ACC112 (cell line): ENCODE measurements around the gene NFASC.

Source experiments
- H2AFZ ChIP-seq: fragments of 200-600 bp; sonication (generic); one replicate; pipeline ENCODE4 v1.6.0; 2017; ENCODE audit warnings: antibody characterized with exemption, low read length; ENCODE audit not compliant: unreplicated experiment
- H3K27ac ChIP-seq: fragments of 200-600 bp; sonication (generic); 2 replicates; pipeline ENCODE4 v1.5.1; 2014; ENCODE audit warnings: low read depth, mild to moderate bottlenecking, antibody characterized with exemption, low read length, moderate library complexity
- H3K27me3 ChIP-seq: fragments of 200-600 bp; sonication (generic); 2 replicates; pipeline ENCODE4 v1.6.1; 2014; ENCODE audit warnings: mild to moderate bottlenecking, antibody characterized with exemption, low read length, moderate library complexity, mixed read lengths; ENCODE audit not compliant: insufficient read depth
- H3K36me3 ChIP-seq: fragments of 200-600 bp; sonication (generic); 2 replicates; pipeline ENCODE4 v1.6.1; 2016; ENCODE audit warnings: mild to moderate bottlenecking, antibody characterized with exemption, low read length, moderate library complexity, mixed read lengths; ENCODE audit not compliant: insufficient read depth
- H3K4me1 ChIP-seq: fragments of 200-600 bp; sonication (generic); one replicate; pipeline ENCODE4 v1.6.1; 2016; ENCODE audit warnings: low read length, mixed read lengths; ENCODE audit not compliant: insufficient read depth, unreplicated experiment, control insufficient read depth
- H3K4me3 ChIP-seq: fragments of 200-600 bp; sonication (generic); 2 replicates; pipeline ENCODE4 v1.5.1; 2014; ENCODE audit warnings: mild to moderate bottlenecking, low read depth, low read length
- H3K79me2 ChIP-seq: fragments of 200-600 bp; sonication (generic); one replicate; pipeline ENCODE4 v1.6.0; 2016; ENCODE audit warnings: low read length; ENCODE audit not compliant: control insufficient read depth, unreplicated experiment, insufficient read depth

The NFASC gene

DNA sequence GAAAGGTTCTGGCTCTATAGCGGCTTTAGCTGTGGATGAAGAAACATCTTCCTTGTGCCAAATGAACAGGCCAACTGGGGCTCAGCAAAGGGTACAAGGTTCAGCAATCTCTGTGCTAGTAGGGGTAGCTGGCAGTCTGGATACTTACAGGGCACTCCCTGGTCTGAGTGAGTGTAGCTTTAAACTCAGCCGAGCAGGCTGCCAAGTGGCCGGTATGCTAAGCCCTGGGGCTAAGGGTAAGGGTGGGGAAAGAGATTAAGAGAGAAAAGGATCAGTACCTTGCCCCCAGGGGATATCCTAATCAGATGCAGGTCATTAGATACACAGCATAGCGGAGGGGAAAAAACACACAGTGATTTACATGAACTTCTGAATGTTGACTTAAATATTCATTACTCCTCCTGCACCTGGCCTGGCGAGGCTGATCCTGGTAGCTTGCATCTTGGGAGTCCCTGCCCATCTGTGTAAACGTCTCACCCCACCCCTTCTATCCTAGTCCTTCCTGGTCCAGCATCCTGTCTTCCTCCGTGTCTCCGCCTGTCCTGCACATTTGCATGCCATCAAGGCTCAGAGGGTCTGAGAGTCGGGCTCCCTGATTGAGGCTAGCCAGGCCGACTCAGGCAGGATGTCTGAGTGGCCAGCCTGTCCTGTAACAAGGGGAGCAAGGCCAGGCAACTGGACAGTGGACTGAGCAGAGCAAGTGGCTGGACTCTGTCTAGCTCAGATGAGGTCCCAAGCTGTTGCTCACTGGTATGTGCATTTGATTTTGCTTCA, 132.9 kb downstream of the NFASC start:
- no peaks in the 10 kb centered on the region for H3K79me2 ChIP-seq
- no peak overlapping the region for H3K27ac ChIP-seq
- H3K36me3 ChIP-seq = no peaks in the 10 kb centered on the region
- H3K4me3 ChIP-seq = no peak overlapping the region
- H2AFZ ChIP-seq = no peak overlapping the region
- H3K4me1 ChIP-seq = no peaks in the 10 kb centered on the region
- no peaks in the 10 kb centered on the region for H3K27me3 ChIP-seq

- no peaks in the 10 kb centered on the region for H3K4me1 ChIP-seq
- H3K4me3 ChIP-seq = no peak overlapping the region
- no peaks in the 10 kb centered on the region for H3K79me2 ChIP-seq
- H3K27ac ChIP-seq = no peak overlapping the region
- H2AFZ ChIP-seq = no peak overlapping the region
- no peaks in the 10 kb centered on the region for H3K36me3 ChIP-seq
- H3K27me3 ChIP-seq = no peaks in the 10 kb centered on the region
These were observed 133.7 kb downstream of the NFASC start for GRCh38 chr1:205004351-205004750.

DNA sequence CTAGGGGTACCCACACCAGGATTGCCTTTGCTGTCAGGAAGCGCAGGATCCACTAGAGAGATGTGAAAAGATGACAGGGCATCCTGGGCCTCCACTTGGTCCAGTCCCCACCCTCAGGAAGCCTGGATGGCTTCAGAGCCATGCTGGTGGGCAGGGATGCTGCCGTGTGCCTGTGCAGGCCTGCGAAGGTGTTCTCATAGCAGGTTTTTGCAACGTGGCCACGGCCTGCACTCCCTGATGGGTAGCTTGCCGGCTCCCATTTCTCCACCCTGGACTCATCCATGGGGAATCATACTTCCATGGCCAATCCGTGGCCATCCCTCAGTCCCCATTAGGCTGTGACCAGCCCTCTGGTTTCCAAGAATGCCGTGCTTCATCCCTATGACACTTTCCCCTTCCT, 138.2 kb downstream of the NFASC start:
- H2AFZ ChIP-seq = no peak overlapping the region
- no peaks in the 10 kb centered on the region for H3K36me3 ChIP-seq
- no peak overlapping the region for H3K27ac ChIP-seq
- H3K79me2 ChIP-seq = no peaks in the 10 kb centered on the region
- no peak overlapping the region for H3K4me3 ChIP-seq
- no peaks in the 10 kb centered on the region for H3K27me3 ChIP-seq
- H3K4me1 ChIP-seq = no peaks in the 10 kb centered on the region

GRCh38 chr1:205009670-205010069, 139.0 kb downstream of the NFASC start:
- no peaks in the 10 kb centered on the region for H3K79me2 ChIP-seq
- H3K36me3 ChIP-seq = no peaks in the 10 kb centered on the region
- no peaks in the 10 kb centered on the region for H3K27me3 ChIP-seq
- no peaks in the 10 kb centered on the region for H3K4me1 ChIP-seq
- H3K4me3 ChIP-seq = no peak overlapping the region
- no peak overlapping the region for H3K27ac ChIP-seq
- no peak overlapping the region for H2AFZ ChIP-seq

DNA sequence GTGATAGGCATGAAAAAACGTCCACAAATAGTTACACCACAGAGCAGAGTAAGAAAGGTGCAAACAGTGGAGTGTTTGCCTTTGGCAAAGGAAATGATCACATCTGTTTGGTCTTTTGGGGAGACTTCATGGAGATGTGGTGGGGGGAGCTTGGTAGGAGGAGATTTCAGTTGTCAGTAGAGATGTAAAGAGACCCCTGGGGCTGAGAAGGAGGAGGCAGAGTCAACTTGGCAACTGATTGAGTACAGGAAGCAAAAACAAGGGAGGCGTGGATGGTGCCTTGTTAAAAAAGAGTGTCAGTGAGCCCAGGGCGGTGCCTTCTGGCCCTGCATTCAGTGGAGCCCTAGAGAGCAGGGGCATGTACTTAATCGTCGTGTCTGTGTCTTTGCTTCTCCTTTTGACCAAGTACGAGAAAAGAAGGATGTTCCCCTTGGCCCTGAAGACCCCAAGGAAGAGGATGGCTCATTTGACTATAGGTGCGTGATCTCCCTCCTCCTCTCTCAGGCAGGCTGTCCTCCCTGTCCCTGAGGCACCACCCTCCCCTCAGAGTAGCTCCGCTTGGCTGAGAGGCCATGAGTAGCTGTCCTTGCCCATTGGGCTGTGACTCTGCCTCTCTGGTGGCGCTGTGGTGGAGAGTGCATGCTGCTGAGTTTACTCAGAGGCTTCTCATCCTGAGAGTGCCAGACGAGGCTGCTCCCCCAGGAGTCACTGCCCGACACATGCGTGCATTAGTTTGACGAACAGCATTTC, 141.9 kb downstream of the NFASC start:
- Histone ChIP-seq H2AFZ (no peak overlapping the region), H3K36me3 (no peaks in the 10 kb centered on the region), H3K4me3 (no peak overlapping the region), H3K27me3 (no peaks in the 10 kb centered on the region), H3K27ac (no peak overlapping the region), H3K4me1 (no peaks in the 10 kb centered on the region), H3K79me2 (no peaks in the 10 kb centered on the region)

DNA sequence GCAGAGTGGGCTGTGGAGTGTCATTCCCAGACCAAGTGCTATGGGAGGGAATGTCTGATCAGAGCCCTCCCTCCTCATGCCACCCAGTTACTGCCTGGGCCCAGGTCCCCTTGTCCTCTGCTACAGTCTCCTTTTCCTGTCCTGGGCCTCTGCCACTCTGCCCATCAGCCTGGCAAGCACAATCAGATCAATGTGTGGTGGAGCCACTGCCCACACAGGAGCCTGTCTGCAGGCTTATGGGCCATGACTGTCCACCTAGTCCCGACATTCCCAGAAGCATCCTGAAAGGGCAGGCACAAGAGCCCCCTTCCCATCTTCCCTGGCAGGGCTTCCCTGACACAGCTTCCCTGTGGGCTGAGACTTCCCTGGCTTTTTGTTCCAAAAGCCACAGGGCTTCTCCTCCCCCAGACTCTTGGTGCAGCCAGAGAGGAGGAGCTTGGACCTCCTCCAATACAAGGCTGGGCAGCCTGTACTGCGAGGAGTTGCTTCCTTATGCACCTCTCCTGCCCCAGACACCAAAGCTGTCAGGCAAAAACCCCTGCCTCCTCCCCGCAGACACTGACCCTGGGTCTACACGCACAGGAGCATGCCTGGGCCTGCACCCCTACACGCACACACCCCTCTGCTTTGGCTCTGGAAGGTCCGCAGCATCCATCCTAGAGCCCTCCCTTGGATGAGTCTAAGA, 143.2 kb downstream of the NFASC start:
- Histone ChIP-seq H3K4me3 (no peak overlapping the region), H3K4me1 (no peaks in the 10 kb centered on the region), H3K27me3 (no peaks in the 10 kb centered on the region), H3K36me3 (no peaks in the 10 kb centered on the region), H3K27ac (no peak overlapping the region), H2AFZ (no peak overlapping the region), H3K79me2 (no peaks in the 10 kb centered on the region)

DNA sequence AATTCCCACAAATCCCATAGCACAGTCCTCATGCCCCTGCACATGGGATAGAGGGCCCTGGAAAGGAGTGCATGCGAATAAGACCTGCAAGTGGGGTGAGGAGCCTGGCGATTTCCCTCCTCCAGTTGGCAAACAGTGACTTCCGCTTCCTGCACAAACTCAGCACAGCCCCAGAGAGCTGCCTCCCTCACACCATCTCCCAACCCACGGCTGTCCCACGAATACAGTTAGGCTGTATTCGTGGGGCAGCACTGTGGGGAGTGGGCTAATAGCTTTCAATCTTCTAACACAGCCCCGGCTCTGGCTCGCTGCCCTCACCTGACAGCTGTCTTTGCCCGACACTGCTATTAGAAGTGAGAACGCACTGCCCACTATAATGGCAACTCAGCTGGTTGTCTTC, 144.1 kb downstream of the NFASC start:
- no peaks in the 10 kb centered on the region for H3K79me2 ChIP-seq
- H3K36me3 ChIP-seq = no peaks in the 10 kb centered on the region
- no peak overlapping the region for H2AFZ ChIP-seq
- no peaks in the 10 kb centered on the region for H3K4me1 ChIP-seq
- H3K27ac ChIP-seq = no peak overlapping the region
- H3K4me3 ChIP-seq = no peak overlapping the region
- H3K27me3 ChIP-seq = no peaks in the 10 kb centered on the region

GRCh38 chr1:205015241-205015640, 144.6 kb downstream of the NFASC start:
- H3K27ac ChIP-seq = no peak overlapping the region
- H3K4me3 ChIP-seq = no peak overlapping the region
- H3K27me3 ChIP-seq = no peaks in the 10 kb centered on the region
- H3K4me1 ChIP-seq = no peaks in the 10 kb centered on the region
- no peaks in the 10 kb centered on the region for H3K36me3 ChIP-seq
- H2AFZ ChIP-seq = no peak overlapping the region
- H3K79me2 ChIP-seq = no peaks in the 10 kb centered on the region

DNA sequence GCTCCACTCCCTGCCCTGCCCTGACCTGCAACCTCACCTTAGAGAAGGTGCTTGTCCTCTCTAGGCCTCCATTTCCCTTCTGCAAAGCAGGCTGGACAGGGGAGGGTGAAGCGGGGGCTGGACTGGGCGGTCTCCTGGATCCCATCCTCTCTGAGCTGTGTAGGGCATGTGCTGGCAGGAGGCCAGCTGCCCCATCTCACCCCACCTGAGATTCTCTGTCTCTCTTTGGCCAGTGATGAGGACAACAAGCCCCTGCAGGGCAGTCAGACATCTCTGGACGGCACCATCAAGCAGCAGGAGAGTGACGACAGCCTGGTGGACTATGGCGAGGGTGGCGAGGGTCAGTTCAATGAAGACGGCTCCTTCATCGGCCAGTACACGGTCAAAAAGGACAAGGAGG, 145.4 kb downstream of the NFASC start:
- Histone ChIP-seq H3K27ac (no peak overlapping the region), H2AFZ (no peak overlapping the region), H3K27me3 (no peaks in the 10 kb centered on the region), H3K79me2 (no peaks in the 10 kb centered on the region), H3K4me3 (no peak overlapping the region), H3K36me3 (no peaks in the 10 kb centered on the region), H3K4me1 (no peaks in the 10 kb centered on the region)

- no peaks in the 10 kb centered on the region for H3K36me3 ChIP-seq
- no peaks in the 10 kb centered on the region for H3K27me3 ChIP-seq
- H3K27ac ChIP-seq = no peak overlapping the region
- no peak overlapping the region for H2AFZ ChIP-seq
- no peaks in the 10 kb centered on the region for H3K79me2 ChIP-seq
- no peaks in the 10 kb centered on the region for H3K4me1 ChIP-seq
- H3K4me3 ChIP-seq = no peak overlapping the region
These were observed 145.9 kb downstream of the NFASC start for GRCh38 chr1:205016584-205016983.
